HG03457 (cell line): ENCODE measurements around the gene INMT.

Experiments used
- ATAC-seq: cut with Tn5 transposase; IDR thresholded peaks from one replicate; pipeline ENCODE4 v1.9.1; 2021; ENCODE audit warnings: moderate number of reproducible peaks; ENCODE audit not compliant: unreplicated experiment

INMT gene

GRCh38 chr7:30727061-30727945, 24.6 kb upstream of the INMT start:
- no peak for ATAC-seq

- ATAC-seq = no peak
These were observed 23.3 kb upstream of the INMT start for GRCh38 chr7:30728591-30729100.

- ATAC-seq = no peak
These were observed 22.3 kb upstream of the INMT start for GRCh38 chr7:30729642-30730041.

GRCh38 chr7:30730097-30730496, 21.8 kb upstream of the INMT start:
- ATAC-seq = no peak

GRCh38 chr7:30730996-30731395, 20.9 kb upstream of the INMT start:
- no peak for ATAC-seq

GRCh38 chr7:30731581-30731980, 20.4 kb upstream of the INMT start:
- ATAC-seq = no peak

- ATAC-seq = no peak
These were observed 19.3 kb upstream of the INMT start for GRCh38 chr7:30732606-30733005.

- ATAC-seq = no peak
These were observed 18.7 kb upstream of the INMT start for GRCh38 chr7:30733216-30733615.

GRCh38 chr7:30733691-30734090, 18.2 kb upstream of the INMT start:
- no peak for ATAC-seq

GRCh38 chr7:30734497-30734896, 17.4 kb upstream of the INMT start:
- no peak for ATAC-seq

- no peak for ATAC-seq
These were observed 16.3 kb upstream of the INMT start for GRCh38 chr7:30735631-30736030.

- ATAC-seq = no peak
These were observed 15.6 kb upstream of the INMT start for GRCh38 chr7:30736291-30736690.

GRCh38 chr7:30738026-30738915, 13.7 kb upstream of the INMT start:
- ATAC-seq = no peak

- no peak for ATAC-seq
These were observed 12.2 kb upstream of the INMT start for GRCh38 chr7:30739691-30740090.

GRCh38 chr7:30740417-30741181, 11.3 kb upstream of the INMT start:
- ATAC-seq = no peak

GRCh38 chr7:30741289-30741688, 10.6 kb upstream of the INMT start:
- ATAC-seq = no peak

- ATAC-seq = no peak
These were observed 8.4 kb upstream of the INMT start for GRCh38 chr7:30743371-30744074.

- no peak for ATAC-seq
These were observed 7.9 kb upstream of the INMT start for GRCh38 chr7:30744075-30744417.

- no peak for ATAC-seq
These were observed 6.5 kb upstream of the INMT start for GRCh38 chr7:30745261-30745941.

- ATAC-seq = no peak
These were observed 1.9 kb upstream of the INMT start for GRCh38 chr7:30750010-30750409.
